ENCODE results near the gene GSN. TPM values are rescaled to one million over a fixed set of nuclear protein-coding genes. Genes with fewer than 3 reads are reported as not detected.

GSN gene
- total RNA-seq, 1 experiment from 2014 or later, result 28.4 TPM

GRCh38 chr9:121295662-121296191, 27.8 kb downstream of the GSN start:
- no peak overlapping the region for H3K27ac ChIP-seq (ENCODE audit: low read depth, low read length, poor library complexity, severe bottlenecking)
- POLR2A ChIA-PET (ENCODE audit: low non-redundant PET), result no interaction called here
- no TSS peak for BruUV-seq (replicated peaks)
- H3K36me3 ChIP-seq (ENCODE audit: insufficient read depth, low read length, poor library complexity, severe bottlenecking), result no peaks in the 10 kb centered on the region
- no peak for DNase-seq (ENCODE audit: low spot score)
- peaks cover 19% of the 10 kb centered on the region for H3K4me1 ChIP-seq (ENCODE audit: insufficient read depth, low read length, poor library complexity, severe bottlenecking)
- CTCF ChIA-PET, result no interaction called here
- H3K4me3 ChIP-seq (ENCODE audit: low read depth, low read length, poor library complexity, severe bottlenecking), result no peak overlapping the region
- intact Hi-C loops (cut with micrococcal nuclease; ENCODE audit: unreplicated experiment), result no loop called here
- H3K27me3 ChIP-seq (replicated peaks; ENCODE audit: insufficient read depth, low read depth, low read length, poor library complexity), result no peaks in the 10 kb centered on the region
- TF ChIP-seq EZH2 (IDR thresholded peaks at IDR 0.05; ENCODE audit: borderline replicate concordance, low read depth, low read length, poor library complexity, severe bottlenecking) (no peak), CTCF (conservative IDR thresholded peaks at IDR 0.05; ENCODE audit: low read depth, low read length) (no peak)
- no peaks in the 10 kb centered on the region for H3K9me3 ChIP-seq (ENCODE audit: low read depth, low read length, poor library complexity, severe bottlenecking)

GRCh38 chr9:121296213-121297127, 28.5 kb downstream of the GSN start:
- no peak overlapping the region for H3K27ac ChIP-seq (ENCODE audit: low read depth, low read length, poor library complexity, severe bottlenecking)
- BruUV-seq (replicated peaks), result no TSS peak
- no peak for TF ChIP-seq CTCF (conservative IDR thresholded peaks at IDR 0.05; ENCODE audit: low read depth, low read length)
- no peak for TF ChIP-seq EZH2 (IDR thresholded peaks at IDR 0.05; ENCODE audit: borderline replicate concordance, low read depth, low read length, poor library complexity, severe bottlenecking)
- no peaks in the 10 kb centered on the region for H3K9me3 ChIP-seq (ENCODE audit: low read depth, low read length, poor library complexity, severe bottlenecking)
- peaks cover 19% of the 10 kb centered on the region for H3K4me1 ChIP-seq (ENCODE audit: insufficient read depth, low read length, poor library complexity, severe bottlenecking)
- DNase-seq (ENCODE audit: low spot score), result no peak
- CTCF ChIA-PET, result no interaction called here
- POLR2A ChIA-PET (ENCODE audit: low non-redundant PET), result no interaction called here
- H3K27me3 ChIP-seq (replicated peaks; ENCODE audit: insufficient read depth, low read depth, low read length, poor library complexity), result no peaks in the 10 kb centered on the region
- no peak overlapping the region for H3K4me3 ChIP-seq (ENCODE audit: low read depth, low read length, poor library complexity, severe bottlenecking)
- no peaks in the 10 kb centered on the region for H3K36me3 ChIP-seq (ENCODE audit: insufficient read depth, low read length, poor library complexity, severe bottlenecking)
- intact Hi-C loops (cut with micrococcal nuclease; ENCODE audit: unreplicated experiment), result no loop called here

GRCh38 chr9:121297389-121297788, 29.4 kb downstream of the GSN start:
- CTCF ChIA-PET, result no interaction called here
- Histone ChIP-seq H3K4me1 (ENCODE audit: insufficient read depth, low read length, poor library complexity, severe bottlenecking) (peaks cover 19% of the 10 kb centered on the region), H3K36me3 (ENCODE audit: insufficient read depth, low read length, poor library complexity, severe bottlenecking) (no peaks in the 10 kb centered on the region), H3K9me3 (ENCODE audit: low read depth, low read length, poor library complexity, severe bottlenecking) (no peaks in the 10 kb centered on the region), H3K27me3 (replicated peaks; ENCODE audit: insufficient read depth, low read depth, low read length, poor library complexity) (no peaks in the 10 kb centered on the region), H3K4me3 (ENCODE audit: low read depth, low read length, poor library complexity, severe bottlenecking) (no peak overlapping the region), H3K27ac (ENCODE audit: low read depth, low read length, poor library complexity, severe bottlenecking) (no peak overlapping the region)
- BruUV-seq (replicated peaks), result no TSS peak
- POLR2A ChIA-PET (ENCODE audit: low non-redundant PET), result no interaction called here
- intact Hi-C loops (cut with micrococcal nuclease; ENCODE audit: unreplicated experiment), result no loop called here
- TF ChIP-seq EZH2 (IDR thresholded peaks at IDR 0.05; ENCODE audit: borderline replicate concordance, low read depth, low read length, poor library complexity, severe bottlenecking), result no peak
- no peak for TF ChIP-seq CTCF (conservative IDR thresholded peaks at IDR 0.05; ENCODE audit: low read depth, low read length)
- no peak for DNase-seq (ENCODE audit: low spot score)

Measured in A673 (cell line).